Hepatocyte (in vitro differentiated cells): ENCODE measurements around the gene RHOT1. TPM values are rescaled to one million over a fixed set of nuclear protein-coding genes. Genes with fewer than 3 reads are reported as not detected.
"Not testable (repeated sequence)": the region's sequence is repeated elsewhere in the genome, so short reads cannot be mapped to it uniquely, and the experiment has no call there.

Experiments
- DNase-seq: peaks from one replicate; pipeline ENCODE4 v3.0.0-alpha.2; 2016; ENCODE audit warnings: low spot score
- H2AFZ ChIP-seq: fragments of 200-600 bp; sonication (generic); 2 replicates; pipeline ENCODE4 v1.6.0; 2016; ENCODE audit warnings: antibody characterized with exemption, mild to moderate bottlenecking
- H3K27ac ChIP-seq: fragments of 200-600 bp; sonication (generic); 2 replicates; pipeline ENCODE4 v1.5.1; 2016; ENCODE audit warnings: mild to moderate bottlenecking
- H3K27me3 ChIP-seq: fragments of 200-600 bp; sonication (generic); 2 replicates; pipeline ENCODE4 v1.6.1; 2016
- H3K36me3 ChIP-seq: fragments of 200-600 bp; sonication (generic); replicated peaks from 2 replicates; pipeline ENCODE4 v1.5.1; 2016; ENCODE audit warnings: low read depth; ENCODE audit not compliant: insufficient read depth
- H3K4me1 ChIP-seq: fragments of 200-600 bp; sonication (generic); 2 replicates; pipeline ENCODE4 v1.5.1; 2016; ENCODE audit warnings: mild to moderate bottlenecking, moderate library complexity; ENCODE audit not compliant: insufficient read depth
- H3K4me2 ChIP-seq: fragments of 200-600 bp; sonication (generic); 2 replicates; pipeline ENCODE4 v1.6.0; 2016
- H3K4me3 ChIP-seq: fragments of 200-600 bp; sonication (generic); 2 replicates; pipeline ENCODE4 v1.5.1; 2016; ENCODE audit warnings: mild to moderate bottlenecking
- H3K79me2 ChIP-seq: fragments of 200-600 bp; sonication (generic); 2 replicates; pipeline ENCODE4 v1.6.0; 2017; ENCODE audit warnings: mild to moderate bottlenecking
- H3K9me2 ChIP-seq: fragments of 200-600 bp; sonication (generic); replicated peaks from 2 replicates; pipeline ENCODE4 v1.6.0; 2017; ENCODE audit warnings: mild to moderate bottlenecking; ENCODE audit not compliant: insufficient read depth
- H3K9me3 ChIP-seq: fragments of 200-600 bp; sonication (generic); 2 replicates; pipeline ENCODE4 v1.5.1; 2016; ENCODE audit warnings: low read depth, mild to moderate bottlenecking
- H4K20me1 ChIP-seq: fragments of 200-600 bp; sonication (generic); 2 replicates; pipeline ENCODE4 v1.6.0; 2016; ENCODE audit warnings: mild to moderate bottlenecking; ENCODE audit not compliant: insufficient read depth, poor library complexity, severe bottlenecking
- CTCF ChIP-seq: fragments of 200-600 bp; sonication (generic); IDR thresholded peaks from 2 replicates; pipeline ENCODE4 v1.5.1; 2016; ENCODE audit warnings: antibody characterized with exemption, mild to moderate bottlenecking; ENCODE audit not compliant: poor library complexity
- EZH2 ChIP-seq: fragments of 200-600 bp; sonication (generic); IDR thresholded peaks from 2 replicates; pipeline ENCODE4 v1.6.1; 2016; ENCODE audit warnings: antibody characterized with exemption, mild to moderate bottlenecking, borderline replicate concordance
- EZH2phosphoT487 ChIP-seq: fragments of 200-600 bp; sonication (generic); IDR thresholded peaks from one replicate; pipeline ENCODE4 v1.6.1; 2018; ENCODE audit warnings: antibody characterized with exemption, mild to moderate bottlenecking, low read depth, moderate library complexity; ENCODE audit not compliant: unreplicated experiment, severe bottlenecking
- WGBS: methylation state at CpG from one replicate; pipeline ENCODE4 v1.1.6; 2016; ENCODE audit warnings: low lambda C conversion rate; ENCODE audit errors: missing lambda C conversion rate; 5-methylcytosine and 5-hydroxymethylcytosine counted together
- polyA plus RNA-seq: library from polyadenylated mRNA; unstranded; fragments of >200 nt; fragmentation: Nextera tagmentation; extraction: Ambion mirVana; gene quantifications from 2 replicates; pipeline ENCODE4 v1.2.1, GENCODE V29; 2016
- total RNA-seq: library from RNA; depleted of rRNA; stranded (reverse); fragments of >200 nt; gene quantifications from 2 replicates; pipeline ENCODE4 v1.2.3, GENCODE V29; 2014

The RHOT1 gene
- total and polyA plus RNA-seq, 2 experiments from 2014 or later: 22.6 to 38.4 TPM

- Histone ChIP-seq H3K9me3 (no peaks in the 10 kb centered on the region), H3K79me2 (no peaks in the 10 kb centered on the region), H4K20me1 (no peaks in the 10 kb centered on the region), H2AFZ (no peak overlapping the region), H3K36me3 (no peaks in the 10 kb centered on the region), H3K4me1 (no peaks in the 10 kb centered on the region), H3K27ac (no peak overlapping the region), H3K27me3 (no peaks in the 10 kb centered on the region), H3K9me2 (no peaks in the 10 kb centered on the region), H3K4me2 (no peak overlapping the region), H3K4me3 (no peak overlapping the region)
- DNase-seq: no peak
- WGBS: 82% methylated on average over 2 of the region's 2 CpGs
- no peak for TF ChIP-seq EZH2
- TF ChIP-seq EZH2phosphoT487: no peak
- TF ChIP-seq CTCF: no peak
Measured at GRCh38 chr17:32116937-32117336, 25.4 kb upstream of the RHOT1 start.

- Histone ChIP-seq H2AFZ (no peak overlapping the region), H3K27me3 (no peaks in the 10 kb centered on the region), H3K9me2 (no peaks in the 10 kb centered on the region), H3K79me2 (no peaks in the 10 kb centered on the region), H3K4me1 (no peaks in the 10 kb centered on the region), H3K27ac (no peak overlapping the region), H3K4me2 (no peak overlapping the region), H3K36me3 (no peaks in the 10 kb centered on the region), H3K9me3 (no peaks in the 10 kb centered on the region), H4K20me1 (no peaks in the 10 kb centered on the region), H3K4me3 (no peak overlapping the region)
- DNase-seq: no peak
- WGBS: 81% methylated on average over 8 of the region's 8 CpGs
- TF ChIP-seq CTCF (no peak), EZH2 (no peak), EZH2phosphoT487 (no peak)
Measured at GRCh38 chr17:32117399-32117798, 24.9 kb upstream of the RHOT1 start.

- not testable (repeated sequence) for H3K36me3 ChIP-seq, H3K27ac ChIP-seq, H3K4me3 ChIP-seq, H2AFZ ChIP-seq, H3K9me2 ChIP-seq, H3K4me1 ChIP-seq, H3K79me2 ChIP-seq, DNase-seq, H3K9me3 ChIP-seq, H3K27me3 ChIP-seq, H4K20me1 ChIP-seq, H3K4me2 ChIP-seq
- 90% methylated on average over 3 of the region's 3 CpGs for WGBS
Measured at GRCh38 chr17:32118088-32118487, 24.2 kb upstream of the RHOT1 start.

- no peaks in the 10 kb centered on the region for H3K4me1 ChIP-seq
- TF ChIP-seq EZH2 (no peak), EZH2phosphoT487 (no peak), CTCF (no peak)
- DNase-seq: no peak
- no peak overlapping the region for H3K4me2 ChIP-seq
- 96% methylated on average over 4 of the region's 4 CpGs for WGBS
- H3K9me2 ChIP-seq: no peaks in the 10 kb centered on the region
- H3K27ac ChIP-seq: no peak overlapping the region
- H4K20me1 ChIP-seq: no peaks in the 10 kb centered on the region
- no peak overlapping the region for H3K4me3 ChIP-seq
- no peaks in the 10 kb centered on the region for H3K79me2 ChIP-seq
- no peaks in the 10 kb centered on the region for H3K9me3 ChIP-seq
- no peaks in the 10 kb centered on the region for H3K36me3 ChIP-seq
- no peak overlapping the region for H2AFZ ChIP-seq
- no peaks in the 10 kb centered on the region for H3K27me3 ChIP-seq
Measured at GRCh38 chr17:32118835-32119234, 23.5 kb upstream of the RHOT1 start.
